ENCODE data around the gene HCST. TPM values are rescaled to one million over a fixed set of nuclear protein-coding genes. Genes with fewer than 3 reads are reported as not detected.

Gene HCST
- total and polyA plus RNA-seq, 2 of the 13 experiments (the other 11 are each of a cell fraction or from before 2014, with no cell fraction given), result 0.24 to 1.2 TPM

DNA sequence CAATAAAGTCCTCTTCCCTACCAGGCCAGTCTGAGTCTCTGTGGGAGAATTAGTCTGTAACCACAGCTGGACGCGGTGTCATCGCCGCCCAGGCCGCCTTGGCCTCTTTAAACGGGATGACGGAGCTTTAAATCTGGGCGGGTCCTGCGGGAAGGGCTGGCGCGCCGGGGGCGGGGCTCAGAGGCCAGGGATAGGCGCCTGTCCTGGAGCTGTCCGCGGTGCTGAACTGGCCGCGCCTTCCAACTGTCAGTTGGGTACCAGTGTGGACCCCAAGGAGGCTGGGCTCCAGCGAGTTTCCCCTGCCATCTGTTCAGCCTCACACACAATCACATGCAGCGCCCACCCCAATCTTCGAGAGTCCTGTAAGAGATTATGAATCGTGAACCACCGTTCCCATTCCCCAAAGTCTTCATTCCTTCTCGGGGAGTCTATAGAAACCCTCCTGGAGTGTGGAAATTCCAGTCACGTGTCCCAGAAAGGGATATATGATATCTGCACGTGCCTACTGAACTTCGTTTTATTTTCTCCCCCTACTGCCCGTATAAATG, 22.5 kb upstream of the HCST start (continued):
- TF ChIP-seq, protein P1, sequence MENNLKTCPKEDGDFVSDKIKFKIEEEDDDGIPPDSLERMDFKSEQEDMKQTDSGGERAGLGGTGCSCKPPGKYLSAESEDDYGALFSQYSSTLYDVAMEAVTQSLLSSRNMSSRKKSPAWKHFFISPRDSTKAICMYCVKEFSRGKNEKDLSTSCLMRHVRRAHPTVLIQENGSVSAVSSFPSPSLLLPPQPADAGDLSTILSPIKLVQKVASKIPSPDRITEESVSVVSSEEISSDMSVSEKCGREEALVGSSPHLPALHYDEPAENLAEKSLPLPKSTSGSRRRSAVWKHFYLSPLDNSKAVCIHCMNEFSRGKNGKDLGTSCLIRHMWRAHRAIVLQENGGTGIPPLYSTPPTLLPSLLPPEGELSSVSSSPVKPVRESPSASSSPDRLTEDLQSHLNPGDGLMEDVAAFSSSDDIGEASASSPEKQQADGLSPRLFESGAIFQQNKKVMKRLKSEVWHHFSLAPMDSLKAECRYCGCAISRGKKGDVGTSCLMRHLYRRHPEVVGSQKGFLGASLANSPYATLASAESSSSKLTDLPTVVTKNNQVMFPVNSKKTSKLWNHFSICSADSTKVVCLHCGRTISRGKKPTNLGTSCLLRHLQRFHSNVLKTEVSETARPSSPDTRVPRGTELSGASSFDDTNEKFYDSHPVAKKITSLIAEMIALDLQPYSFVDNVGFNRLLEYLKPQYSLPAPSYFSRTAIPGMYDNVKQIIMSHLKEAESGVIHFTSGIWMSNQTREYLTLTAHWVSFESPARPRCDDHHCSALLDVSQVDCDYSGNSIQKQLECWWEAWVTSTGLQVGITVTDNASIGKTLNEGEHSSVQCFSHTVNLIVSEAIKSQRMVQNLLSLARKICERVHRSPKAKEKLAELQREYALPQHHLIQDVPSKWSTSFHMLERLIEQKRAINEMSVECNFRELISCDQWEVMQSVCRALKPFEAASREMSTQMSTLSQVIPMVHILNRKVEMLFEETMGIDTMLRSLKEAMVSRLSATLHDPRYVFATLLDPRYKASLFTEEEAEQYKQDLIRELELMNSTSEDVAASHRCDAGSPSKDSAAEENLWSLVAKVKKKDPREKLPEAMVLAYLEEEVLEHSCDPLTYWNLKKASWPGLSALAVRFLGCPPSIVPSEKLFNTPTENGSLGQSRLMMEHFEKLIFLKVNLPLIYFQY (CRISPR knock-in tag; IDR thresholded peaks at IDR 0.05; ENCODE audit: borderline replicate concordance), result peak; percentile 90
- TF ChIP-seq SMAD9 (CRISPR knock-in tag; IDR thresholded peaks at IDR 0.05) (peak; percentile 83; the same call in 1 of the 2 replicates), ZNF883 (CRISPR knock-in tag; IDR thresholded peaks at IDR 0.05; ENCODE audit: not compliant biosample characterization) (peak; percentile 94), GATA4 (IDR thresholded peaks at IDR 0.05; ENCODE audit: borderline replicate concordance, low read depth) (no peak), ZNF570 (CRISPR knock-in tag; IDR thresholded peaks at IDR 0.05; ENCODE audit: borderline replicate concordance) (0 out of 2 replicates have a peak, but pooled peaks have one; percentile 37), LCORL (IDR thresholded peaks at IDR 0.05) (no peak), LCORL (CRISPR knock-in tag; IDR thresholded peaks at IDR 0.05) (no peak), ZNF382 (CRISPR knock-in tag; IDR thresholded peaks at IDR 0.05; ENCODE audit: borderline replicate concordance) (no peak), SP4 (CRISPR knock-in tag; IDR thresholded peaks at IDR 0.05) (peak; percentile 89; the same call in 1 of the 2 replicates), ZNF143 (CRISPR knock-in tag; IDR thresholded peaks at IDR 0.05) (peak; percentile 52; the same call in 1 of the 2 replicates), GTF3A (CRISPR knock-in tag; conservative IDR thresholded peaks at IDR 0.05) (no peak), MAF1 (CRISPR knock-in tag; IDR thresholded peaks at IDR 0.05; ENCODE audit: borderline replicate concordance) (peak; percentile 86; the same call in 1 of the 2 replicates), MED8 (CRISPR knock-in tag; IDR thresholded peaks at IDR 0.05; ENCODE audit: insufficient replicate concordance) (no peak), AKAP8 (CRISPR knock-in tag; IDR thresholded peaks at IDR 0.05) (no peak), DNMT1 (CRISPR knock-in tag; IDR thresholded peaks at IDR 0.05) (no peak), TBX2 (CRISPR knock-in tag; IDR thresholded peaks at IDR 0.05; ENCODE audit: borderline replicate concordance) (peak; percentile 83), MLLT10 (CRISPR knock-in tag; IDR thresholded peaks at IDR 0.05) (no peak), ETV6 (CRISPR knock-in tag; conservative IDR thresholded peaks at IDR 0.05) (peak; percentile 93), GFI1 (CRISPR knock-in tag; IDR thresholded peaks at IDR 0.05; ENCODE audit: borderline replicate concordance) (peak; percentile 58; the same call in 1 of the 2 replicates), ZNF703 (CRISPR knock-in tag; IDR thresholded peaks at IDR 0.05; ENCODE audit: borderline replicate concordance) (no peak), HOXD1 (CRISPR knock-in tag; IDR thresholded peaks at IDR 0.05) (peak; percentile 96), NCOR1 (IDR thresholded peaks at IDR 0.05; ENCODE audit: borderline replicate concordance, low read length) (no peak)
- TF ChIP-seq, protein P2, sequence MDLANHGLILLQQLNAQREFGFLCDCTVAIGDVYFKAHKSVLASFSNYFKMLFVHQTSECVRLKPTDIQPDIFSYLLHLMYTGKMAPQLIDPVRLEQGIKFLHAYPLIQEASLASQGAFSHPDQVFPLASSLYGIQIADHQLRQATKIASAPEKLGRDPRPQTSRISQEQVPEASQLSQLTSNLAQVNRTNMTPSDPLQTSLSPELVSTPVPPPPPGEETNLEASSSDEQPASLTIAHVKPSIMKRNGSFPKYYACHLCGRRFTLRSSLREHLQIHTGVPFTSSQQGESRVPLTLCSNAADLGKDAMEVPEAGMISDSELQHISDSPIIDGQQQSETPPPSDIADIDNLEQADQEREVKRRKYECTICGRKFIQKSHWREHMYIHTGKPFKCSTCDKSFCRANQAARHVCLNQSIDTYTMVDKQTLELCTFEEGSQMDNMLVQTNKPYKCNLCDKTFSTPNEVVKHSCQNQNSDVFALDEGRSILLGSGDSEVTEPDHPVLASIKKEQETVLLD (CRISPR knock-in tag; IDR thresholded peaks at IDR 0.05; ENCODE audit: low read depth), result no peak
- TF ChIP-seq, protein P3, sequence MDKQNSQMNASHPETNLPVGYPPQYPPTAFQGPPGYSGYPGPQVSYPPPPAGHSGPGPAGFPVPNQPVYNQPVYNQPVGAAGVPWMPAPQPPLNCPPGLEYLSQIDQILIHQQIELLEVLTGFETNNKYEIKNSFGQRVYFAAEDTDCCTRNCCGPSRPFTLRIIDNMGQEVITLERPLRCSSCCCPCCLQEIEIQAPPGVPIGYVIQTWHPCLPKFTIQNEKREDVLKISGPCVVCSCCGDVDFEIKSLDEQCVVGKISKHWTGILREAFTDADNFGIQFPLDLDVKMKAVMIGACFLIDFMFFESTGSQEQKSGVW (CRISPR knock-in tag; IDR thresholded peaks at IDR 0.05; ENCODE audit: borderline replicate concordance), result peak; percentile 52; the same call in 1 of the 2 replicates
- TF ChIP-seq, protein P4, sequence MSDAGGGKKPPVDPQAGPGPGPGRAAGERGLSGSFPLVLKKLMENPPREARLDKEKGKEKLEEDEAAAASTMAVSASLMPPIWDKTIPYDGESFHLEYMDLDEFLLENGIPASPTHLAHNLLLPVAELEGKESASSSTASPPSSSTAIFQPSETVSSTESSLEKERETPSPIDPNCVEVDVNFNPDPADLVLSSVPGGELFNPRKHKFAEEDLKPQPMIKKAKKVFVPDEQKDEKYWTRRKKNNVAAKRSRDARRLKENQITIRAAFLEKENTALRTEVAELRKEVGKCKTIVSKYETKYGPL (CRISPR knock-in tag; IDR thresholded peaks at IDR 0.05), result peak; percentile 91
